Transverse colon (tissue), 3 donors: Measurements from ENCODE around the gene SPACA6.

ENCODE experiments used
- CTCF ChIP-seq, 5 experiments: fragments of 200-600 bp in 3 of 5; fragments of 450-650 bp in 2 of 5; sonication (generic) in 3 of 5; IDR thresholded peaks; 1 replicate in 2 of 5; 2 replicates in 3 of 5; pipeline ENCODE4 v1.5.1; 2016 to 2017; ENCODE audit warnings: antibody characterized with exemption in 5 of 5, inconsistent platforms in 3 of 5, mild to moderate bottlenecking in 2 of 5, moderate library complexity in 1 of 5
- POLR2A ChIP-seq: fragments of 450-650 bp; IDR thresholded peaks from one replicate; pipeline ENCODE4 v1.6.1; 2016; ENCODE audit warnings: antibody characterized with exemption, mild to moderate bottlenecking, moderate library complexity

- TF ChIP-seq CTCF (IDR thresholded peaks at IDR 0.05) (no peak), POLR2A (no peak)
Measured at GRCh38 chr19:51687791-51688670, 5.1 kb upstream of the SPACA6 start.
